CD4-positive, alpha-beta T cell treated with Interferon gamma for 1 hour (primary cell): Measurements from ENCODE around the gene SLC23A1.

Experiments used
- DNase-seq: peaks from one replicate; pipeline ENCODE4 v3.0.0-alpha.2; 2020

SLC23A1 gene

GRCh38 chr5:139406963-139407362 is 23.9 kb upstream of the SLC23A1 start:
- DNase-seq: no peak

- DNase-seq: no peak
Measured at GRCh38 chr5:139404484-139404840, 21.4 kb upstream of the SLC23A1 start.

DNA sequence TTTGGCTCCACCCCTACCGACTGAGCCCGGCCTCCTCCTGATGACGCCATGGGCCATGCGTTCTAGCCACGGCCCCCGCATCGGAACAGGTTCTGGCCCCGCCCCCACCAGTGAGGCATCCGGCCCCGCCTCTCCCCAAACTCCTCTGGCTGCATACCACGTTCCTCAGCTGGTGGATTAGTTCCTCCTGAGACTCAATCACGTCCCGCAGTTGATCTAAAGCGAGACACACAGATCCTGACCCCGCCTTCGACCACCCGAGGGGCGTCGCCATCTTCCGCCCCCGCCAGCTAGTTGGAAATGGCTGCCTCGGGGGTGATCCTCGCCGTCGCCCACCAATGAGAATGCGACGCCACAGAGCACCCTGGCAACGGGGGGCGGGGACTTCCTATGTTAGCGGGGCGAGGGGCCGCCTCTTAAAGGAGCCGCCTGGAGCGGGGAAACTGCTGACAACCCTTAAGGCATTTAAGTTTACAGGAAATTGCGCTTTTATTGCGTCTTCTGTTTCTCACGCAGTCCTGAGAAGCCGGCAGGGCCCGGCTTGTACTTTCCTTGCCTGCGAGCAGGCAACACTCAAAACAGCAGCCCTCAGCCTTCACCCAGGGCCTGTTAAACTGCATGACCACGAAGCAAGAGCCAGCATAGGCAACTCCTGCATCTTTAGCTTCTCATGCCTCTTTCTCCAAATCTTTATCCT is 20.8 kb upstream of the SLC23A1 start, which contains the start of gene SPATA24:
Gene SPATA24, minus strand, starts transcription at position 303 of the 697 bp plus-strand sequence. Its CDS starts 29 bp downstream, at position 274.
- DNase-seq: peak; percentile 98

- DNase-seq: no peak
Measured at GRCh38 chr5:139403418-139403786, 20.3 kb upstream of the SLC23A1 start.

GRCh38 chr5:139402561-139403158 is 19.6 kb upstream of the SLC23A1 start:
- DNase-seq: peak; percentile 28

GRCh38 chr5:139401546-139401945 is 18.4 kb upstream of the SLC23A1 start:
- no peak for DNase-seq

GRCh38 chr5:139399501-139400121 is 16.5 kb upstream of the SLC23A1 start:
- DNase-seq: no peak

- no peak for DNase-seq
Measured at GRCh38 chr5:139397921-139398320, 14.8 kb upstream of the SLC23A1 start.

GRCh38 chr5:139396691-139397090 is 13.6 kb upstream of the SLC23A1 start:
- no peak for DNase-seq

DNA sequence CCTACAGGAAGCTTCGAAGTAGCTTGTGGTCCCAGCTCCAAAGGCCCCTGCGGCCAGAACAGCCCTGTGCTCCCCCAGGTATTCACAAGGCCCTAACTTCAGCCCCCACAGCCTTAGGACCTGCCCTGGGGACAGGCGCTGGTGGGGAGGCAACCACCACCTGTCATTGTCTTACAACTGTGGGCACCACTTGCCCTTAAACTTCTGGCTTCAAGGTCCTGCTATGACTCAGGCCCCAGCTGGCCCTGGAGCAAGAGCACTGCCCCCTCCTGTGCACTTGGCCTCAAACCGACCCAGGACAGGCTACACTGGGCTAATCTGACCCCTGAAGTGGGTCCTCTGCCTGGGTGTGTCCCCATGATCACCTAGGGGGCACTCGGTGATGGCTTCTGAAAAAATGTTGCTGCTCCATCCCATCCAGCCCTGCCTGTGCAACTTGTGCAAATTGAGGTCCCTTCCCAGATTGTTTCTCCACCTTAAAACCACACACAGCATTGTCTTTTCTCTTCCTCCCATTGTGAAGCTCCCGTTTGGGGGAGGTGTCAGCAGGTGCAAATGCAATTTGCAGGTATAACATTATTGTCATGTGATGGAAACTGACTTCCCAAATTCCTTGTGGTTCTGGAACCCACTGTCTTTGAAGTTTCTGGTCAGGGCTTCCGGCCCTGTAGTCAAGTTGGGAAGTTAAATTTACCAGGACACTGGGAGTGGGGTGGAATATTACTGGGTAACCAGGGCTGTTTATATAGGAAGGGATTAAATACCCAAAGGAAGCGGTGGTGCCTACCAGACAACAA is 12.9 kb upstream of the SLC23A1 start:
- no peak for DNase-seq

GRCh38 chr5:139394654-139395566 is 11.8 kb upstream of the SLC23A1 start, which contains the start of gene PROB1:
TSS of gene PROB1 (minus strand) at chr5:139395104. CDS start at chr5:139395081, 23 bp downstream.
- no peak for DNase-seq

GRCh38 chr5:139394123-139394653 is 11.1 kb upstream of the SLC23A1 start:
- peak; percentile 48 for DNase-seq

- DNase-seq: no peak
Measured at GRCh38 chr5:139393497-139394122, 10.5 kb upstream of the SLC23A1 start.

GRCh38 chr5:139392678-139393496 is 9.8 kb upstream of the SLC23A1 start:
- peak; percentile 79 for DNase-seq

- no peak for DNase-seq
Measured at GRCh38 chr5:139392324-139392677, 9.2 kb upstream of the SLC23A1 start.

DNA sequence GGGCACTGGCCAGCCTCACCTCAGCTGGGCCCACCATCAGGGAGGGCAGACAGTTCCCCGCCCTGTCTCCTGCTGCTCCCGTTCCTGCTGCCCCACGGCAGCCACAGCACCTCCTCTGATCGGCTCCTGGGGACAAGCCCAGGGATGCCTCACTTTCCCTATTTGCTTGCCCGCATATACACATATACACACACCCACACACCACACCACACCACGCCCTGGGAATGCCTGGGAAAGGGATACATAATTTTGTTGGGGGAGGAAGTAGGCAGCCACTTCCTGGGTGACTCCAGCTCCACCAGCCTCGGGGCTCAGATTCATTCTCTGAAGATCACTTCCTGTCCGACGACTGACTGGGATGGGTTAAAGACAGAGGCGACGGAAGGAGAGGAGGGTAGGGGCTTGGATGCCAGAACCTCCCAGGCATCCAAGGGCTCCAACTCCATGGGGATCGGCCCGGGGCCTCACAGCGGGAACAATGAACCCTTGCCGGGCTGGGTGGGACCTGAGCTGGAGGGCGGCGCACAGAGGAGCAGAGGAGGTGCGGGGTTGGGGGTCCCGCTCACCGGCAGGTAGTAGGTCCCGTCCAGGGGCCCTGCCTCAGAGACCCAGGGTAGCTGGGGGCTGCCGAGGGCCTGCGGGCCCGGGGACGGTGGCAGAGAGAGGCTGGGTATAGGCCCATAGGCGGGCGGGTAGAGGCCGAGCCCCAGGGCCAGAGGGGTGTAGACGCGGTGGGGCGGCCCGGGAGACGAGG is 8.7 kb upstream of the SLC23A1 start:
- no peak for DNase-seq

DNA sequence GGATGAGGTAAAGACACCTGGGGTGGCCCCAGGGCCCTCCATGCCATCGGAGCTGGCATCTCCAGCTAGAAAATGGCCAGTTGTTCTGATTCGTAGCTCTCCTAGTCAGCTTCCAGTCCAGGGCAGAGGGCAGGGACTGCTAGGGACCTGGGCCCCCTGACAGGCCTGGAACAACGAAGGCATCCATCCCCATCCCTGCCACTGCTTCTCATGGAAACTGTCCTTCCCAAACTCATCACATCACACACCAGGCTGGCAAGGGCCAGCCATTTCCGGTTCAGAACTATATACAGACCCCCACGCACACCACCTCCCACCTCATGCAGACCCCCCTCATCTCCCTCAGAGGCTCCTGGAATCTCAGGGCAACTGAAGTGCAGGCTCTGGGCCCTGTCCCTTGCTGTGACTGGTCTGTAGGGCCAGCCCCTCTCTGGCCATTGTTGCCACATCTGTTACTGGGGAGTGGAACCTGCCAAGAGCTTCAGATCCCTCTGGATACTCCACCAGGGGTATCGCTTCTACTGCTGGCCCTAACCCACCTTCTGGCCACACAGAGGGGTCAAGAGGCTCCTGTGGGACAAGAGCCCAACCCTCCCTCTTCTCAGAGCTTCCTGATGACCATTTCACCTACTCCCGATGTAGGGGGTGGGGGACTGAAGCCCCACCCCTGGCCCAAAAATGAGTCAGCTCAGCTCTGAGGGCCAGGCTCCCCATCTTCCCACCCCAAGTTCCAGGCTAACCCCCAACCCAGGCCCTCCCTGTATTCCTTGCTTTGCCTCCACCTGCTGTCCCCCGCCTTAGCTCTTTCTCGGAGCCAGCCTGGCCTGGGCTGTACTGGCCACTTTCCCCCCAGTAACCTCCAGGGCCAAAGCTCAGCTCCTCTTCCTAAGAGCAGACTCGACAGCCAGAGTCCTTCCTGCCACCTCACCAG is 7.8 kb upstream of the SLC23A1 start:
- DNase-seq: no peak
